WTC11 (cell line): ENCODE results near the gene KAT2B.

Source experiments
- ETV6 ChIP-seq: sonication (generic); formaldehyde crosslinking; IDR thresholded peaks from 2 replicates; pipeline ENCODE4 v1.8.1; 2022; ENCODE audit warnings: mild to moderate bottlenecking, missing genetic modification reagents
- GTF2I ChIP-seq: fragments of 250-450 bp; sonication (Bioruptor Pico); conservative IDR thresholded peaks from 2 replicates; pipeline ENCODE4 v1.4.0; 2021; ENCODE audit warnings: mild to moderate bottlenecking
- NFYB ChIP-seq: sonication (generic); formaldehyde crosslinking; conservative IDR thresholded peaks from 2 replicates; pipeline ENCODE4 v1.8.0; 2022; ENCODE audit warnings: low read depth, missing genetic modification reagents
- NR2C2 ChIP-seq: sonication (generic); formaldehyde crosslinking; IDR thresholded peaks from 2 replicates; pipeline ENCODE4 v1.8.0; 2022; ENCODE audit warnings: mild to moderate bottlenecking, missing genetic modification reagents
- TEAD4 ChIP-seq: sonication (generic); formaldehyde crosslinking; IDR thresholded peaks from 2 replicates; pipeline ENCODE4 v1.8.0; 2022; ENCODE audit warnings: mild to moderate bottlenecking, missing genetic modification reagents
- ZNF121 ChIP-seq: sonication (generic); formaldehyde crosslinking; IDR thresholded peaks from 2 replicates; pipeline ENCODE4 v1.8.0; 2023; ENCODE audit warnings: missing genetic modification reagents
- TF ChIP-seq, protein P1 (sequence below): sonication (generic); formaldehyde crosslinking; IDR thresholded peaks from 2 replicates; pipeline ENCODE4 v1.8.1; 2023; ENCODE audit warnings: mild to moderate bottlenecking, missing genetic modification reagents, moderate library complexity
- TF ChIP-seq, protein P2 (sequence below): fragments of 200-600 bp; IDR thresholded peaks from 2 replicates; pipeline ENCODE4 v1.8.0; 2022; ENCODE audit warnings: antibody characterized with exemption
- TF ChIP-seq, protein P3 (sequence below): fragments of 250-450 bp; sonication (Bioruptor Pico); IDR thresholded peaks from 2 replicates; pipeline ENCODE4 v1.9.0; 2021; ENCODE audit warnings: mild to moderate bottlenecking
- TF ChIP-seq, protein P4 (sequence below): sonication (generic); formaldehyde crosslinking; IDR thresholded peaks from 2 replicates; pipeline ENCODE4 v1.8.1; 2023; ENCODE audit warnings: mild to moderate bottlenecking, missing genetic modification reagents, moderate library complexity

DNA sequence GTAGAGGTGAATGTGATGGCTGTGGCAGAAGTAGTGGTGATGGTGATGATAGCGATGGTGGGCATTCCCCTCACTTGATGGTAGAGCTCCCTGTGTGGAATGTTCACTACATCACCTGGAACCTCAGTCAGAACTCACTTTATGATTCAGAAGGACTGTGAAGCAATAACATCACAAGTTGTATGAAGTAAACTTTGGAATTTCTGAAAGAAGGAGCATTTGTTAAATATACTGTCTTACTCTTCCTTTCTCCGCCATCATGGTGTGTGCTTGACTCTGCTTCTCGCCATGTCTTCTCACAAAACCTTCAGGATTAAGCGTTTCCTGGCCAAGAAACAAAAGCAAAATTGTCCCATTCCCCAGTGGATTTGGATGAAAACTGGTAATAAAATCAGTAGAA is 28.1 kb upstream of the KAT2B start, which contains the start of gene PP2D1:
- TF ChIP-seq ETV6 (CRISPR knock-in tag): no peak
- no peak for TF ChIP-seq GTF2I (CRISPR knock-in tag)
- TF ChIP-seq, protein P1, sequence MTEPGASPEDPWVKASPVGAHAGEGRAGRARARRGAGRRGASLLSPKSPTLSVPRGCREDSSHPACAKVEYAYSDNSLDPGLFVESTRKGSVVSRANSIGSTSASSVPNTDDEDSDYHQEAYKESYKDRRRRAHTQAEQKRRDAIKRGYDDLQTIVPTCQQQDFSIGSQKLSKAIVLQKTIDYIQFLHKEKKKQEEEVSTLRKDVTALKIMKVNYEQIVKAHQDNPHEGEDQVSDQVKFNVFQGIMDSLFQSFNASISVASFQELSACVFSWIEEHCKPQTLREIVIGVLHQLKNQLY (CRISPR knock-in tag): no peak
- TF ChIP-seq, protein P2, sequence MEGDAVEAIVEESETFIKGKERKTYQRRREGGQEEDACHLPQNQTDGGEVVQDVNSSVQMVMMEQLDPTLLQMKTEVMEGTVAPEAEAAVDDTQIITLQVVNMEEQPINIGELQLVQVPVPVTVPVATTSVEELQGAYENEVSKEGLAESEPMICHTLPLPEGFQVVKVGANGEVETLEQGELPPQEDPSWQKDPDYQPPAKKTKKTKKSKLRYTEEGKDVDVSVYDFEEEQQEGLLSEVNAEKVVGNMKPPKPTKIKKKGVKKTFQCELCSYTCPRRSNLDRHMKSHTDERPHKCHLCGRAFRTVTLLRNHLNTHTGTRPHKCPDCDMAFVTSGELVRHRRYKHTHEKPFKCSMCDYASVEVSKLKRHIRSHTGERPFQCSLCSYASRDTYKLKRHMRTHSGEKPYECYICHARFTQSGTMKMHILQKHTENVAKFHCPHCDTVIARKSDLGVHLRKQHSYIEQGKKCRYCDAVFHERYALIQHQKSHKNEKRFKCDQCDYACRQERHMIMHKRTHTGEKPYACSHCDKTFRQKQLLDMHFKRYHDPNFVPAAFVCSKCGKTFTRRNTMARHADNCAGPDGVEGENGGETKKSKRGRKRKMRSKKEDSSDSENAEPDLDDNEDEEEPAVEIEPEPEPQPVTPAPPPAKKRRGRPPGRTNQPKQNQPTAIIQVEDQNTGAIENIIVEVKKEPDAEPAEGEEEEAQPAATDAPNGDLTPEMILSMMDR: no peak
- no peak for TF ChIP-seq NR2C2 (CRISPR knock-in tag)
- TF ChIP-seq, protein P3, sequence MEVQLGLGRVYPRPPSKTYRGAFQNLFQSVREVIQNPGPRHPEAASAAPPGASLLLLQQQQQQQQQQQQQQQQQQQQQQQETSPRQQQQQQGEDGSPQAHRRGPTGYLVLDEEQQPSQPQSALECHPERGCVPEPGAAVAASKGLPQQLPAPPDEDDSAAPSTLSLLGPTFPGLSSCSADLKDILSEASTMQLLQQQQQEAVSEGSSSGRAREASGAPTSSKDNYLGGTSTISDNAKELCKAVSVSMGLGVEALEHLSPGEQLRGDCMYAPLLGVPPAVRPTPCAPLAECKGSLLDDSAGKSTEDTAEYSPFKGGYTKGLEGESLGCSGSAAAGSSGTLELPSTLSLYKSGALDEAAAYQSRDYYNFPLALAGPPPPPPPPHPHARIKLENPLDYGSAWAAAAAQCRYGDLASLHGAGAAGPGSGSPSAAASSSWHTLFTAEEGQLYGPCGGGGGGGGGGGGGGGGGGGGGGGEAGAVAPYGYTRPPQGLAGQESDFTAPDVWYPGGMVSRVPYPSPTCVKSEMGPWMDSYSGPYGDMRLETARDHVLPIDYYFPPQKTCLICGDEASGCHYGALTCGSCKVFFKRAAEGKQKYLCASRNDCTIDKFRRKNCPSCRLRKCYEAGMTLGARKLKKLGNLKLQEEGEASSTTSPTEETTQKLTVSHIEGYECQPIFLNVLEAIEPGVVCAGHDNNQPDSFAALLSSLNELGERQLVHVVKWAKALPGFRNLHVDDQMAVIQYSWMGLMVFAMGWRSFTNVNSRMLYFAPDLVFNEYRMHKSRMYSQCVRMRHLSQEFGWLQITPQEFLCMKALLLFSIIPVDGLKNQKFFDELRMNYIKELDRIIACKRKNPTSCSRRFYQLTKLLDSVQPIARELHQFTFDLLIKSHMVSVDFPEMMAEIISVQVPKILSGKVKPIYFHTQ (CRISPR knock-in tag): no peak
- no peak for TF ChIP-seq TEAD4 (CRISPR knock-in tag)
- TF ChIP-seq, protein P4, sequence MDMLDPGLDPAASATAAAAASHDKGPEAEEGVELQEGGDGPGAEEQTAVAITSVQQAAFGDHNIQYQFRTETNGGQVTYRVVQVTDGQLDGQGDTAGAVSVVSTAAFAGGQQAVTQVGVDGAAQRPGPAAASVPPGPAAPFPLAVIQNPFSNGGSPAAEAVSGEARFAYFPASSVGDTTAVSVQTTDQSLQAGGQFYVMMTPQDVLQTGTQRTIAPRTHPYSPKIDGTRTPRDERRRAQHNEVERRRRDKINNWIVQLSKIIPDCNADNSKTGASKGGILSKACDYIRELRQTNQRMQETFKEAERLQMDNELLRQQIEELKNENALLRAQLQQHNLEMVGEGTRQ: no peak
- TF ChIP-seq ZNF121 (CRISPR knock-in tag): no peak
- no peak for TF ChIP-seq NFYB
